CD4-positive, alpha-beta T cell (primary cell): Measurements from ENCODE around the gene RGL1. TPM values are rescaled to one million over a fixed set of nuclear protein-coding genes. Genes with fewer than 3 reads are reported as not detected.

ENCODE experiments used
- ATAC-seq: fragments of 200-7000 bp; cut with Tn5 transposase; one replicate; pipeline ENCODE4 v1.10.0; 2022; ENCODE audit warnings: mild to moderate bottlenecking; ENCODE audit not compliant: poor library complexity
- CTCF ChIA-PET: fragments of 350-600 bp; sonication (Branson Sonifier 250); formaldehyde crosslinking; loops from one replicate; lab custom pipeline; 2021; ENCODE audit warnings: antibody characterized with exemption, inconsistent platforms; lab: Charles Lee
- POLR2A ChIA-PET: fragments of 350-600 bp; sonication (Branson Sonifier 250); formaldehyde crosslinking; loops from one replicate; lab custom pipeline; 2021; ENCODE audit warnings: antibody characterized with exemption, inconsistent platforms; lab: Charles Lee
- DNase-seq, 14 experiments: peaks; one replicate each; pipeline ENCODE4 v3.0.0-alpha.2; 2013 to 2020; ENCODE audit warnings: mixed read lengths in 2 of 14
- H3K27ac ChIP-seq, 2 donors: one replicate each; pipeline versions ENCODE4 v1.5.1 to v1.7.0; 2013; ENCODE audit warnings: low read length in 2 of 2, low read depth in 1 of 2, mild to moderate bottlenecking in 1 of 2
- H3K27me3 ChIP-seq, 2 experiments: 1 replicate in 1 of 2; 2 replicates in 1 of 2; pipeline versions ENCODE4 v1.6.1 to v1.7.0; 2013; ENCODE audit warnings: low read length in 2 of 2, control low read depth in 1 of 2, mild to moderate bottlenecking in 1 of 2, moderate library complexity in 1 of 2; ENCODE audit not compliant: insufficient read depth in 2 of 2, control insufficient read depth in 1 of 2
- H3K36me3 ChIP-seq: one replicate; pipeline ENCODE4 v1.6.1; 2013; ENCODE audit warnings: low read length, control low read depth; ENCODE audit not compliant: insufficient read depth
- H3K4me1 ChIP-seq: one replicate; pipeline ENCODE4 v1.6.1; 2013; ENCODE audit warnings: low read length, control low read depth; ENCODE audit not compliant: insufficient read depth
- H3K4me3 ChIP-seq: one replicate; pipeline ENCODE4 v1.5.1; 2013; ENCODE audit warnings: mild to moderate bottlenecking, low read length, moderate library complexity
- H3K9me3 ChIP-seq, 2 experiments: 1 replicate in 1 of 2; 2 replicates in 1 of 2; pipeline versions ENCODE4 v1.6.1 to v1.7.0; 2013; ENCODE audit warnings: low read length in 2 of 2, mild to moderate bottlenecking in 2 of 2, control low read depth in 1 of 2, moderate library complexity in 1 of 2; ENCODE audit not compliant: control insufficient read depth in 1 of 2, insufficient read depth in 1 of 2
- H3K27ac Mint-ChIP-seq: one replicate; pipeline ENCODE4 v1.8.0; 2020; ENCODE audit warnings: mixed read lengths
- H3K27me3 Mint-ChIP-seq: one replicate; pipeline ENCODE4 v1.8.0; 2021; ENCODE audit warnings: mixed read lengths
- H3K36me3 Mint-ChIP-seq: one replicate; pipeline ENCODE4 v1.8.0; 2021; ENCODE audit warnings: low read depth, mixed read lengths
- H3K4me1 Mint-ChIP-seq: one replicate; pipeline ENCODE4 v1.8.0; 2021; ENCODE audit warnings: low read depth, mixed read lengths
- H3K4me3 Mint-ChIP-seq: one replicate; pipeline ENCODE4 v1.8.0; 2020; ENCODE audit warnings: mild to moderate bottlenecking, mixed read lengths
- H3K9me3 Mint-ChIP-seq: one replicate; pipeline ENCODE4 v1.8.0; 2020; ENCODE audit warnings: mixed read lengths
- CTCF ChIP-seq: fragments of 200-600 bp; IDR thresholded peaks from one replicate; pipeline ENCODE4 v1.8.0; 2022; ENCODE audit warnings: antibody characterized with exemption, mild to moderate bottlenecking
- intact Hi-C, 2 experiments: fragments of 100-400 bp; cut with DNase I in 1 of 2; cut with micrococcal nuclease in 1 of 2; formaldehyde crosslinking; loops; one replicate each; pipeline versions ENCODE4 v1.15.1 to v1.9.0; 2023 to 2025; cut with DNase I, micrococcal nuclease
- total RNA-seq, 174 experiments: library from RNA in 2 of 174; stranded (reverse) in 2 of 174; gene quantifications; one replicate each; pipeline ENCODE4 v1.2.3 and lab custom pipeline; 2021 to 2026

The RGL1 gene
- total RNA-seq, 2 experiments from 2014 or later: 1.2 to 1.8 TPM

GRCh38 chr1:183780159-183780558 lies 24.8 kb upstream of the RGL1 start:
- H3K27ac Mint-ChIP-seq: no peak overlapping the region
- H3K4me1 Mint-ChIP-seq: no peaks in the 10 kb centered on the region
- no peaks in the 10 kb centered on the region for H3K27me3 Mint-ChIP-seq
- no peak for TF ChIP-seq CTCF
- DNase-seq (no peak), ATAC-seq (no peak)
- H3K36me3 ChIP-seq: no peaks in the 10 kb centered on the region
- intact Hi-C loops: no loop called here
- peaks cover 5% of the 10 kb centered on the region in 2 experiments for H3K9me3 ChIP-seq
- peaks cover under 1% of the 10 kb centered on the region for H3K9me3 Mint-ChIP-seq
- no peak overlapping the region for H3K27ac ChIP-seq
- no peak overlapping the region for H3K4me3 ChIP-seq
- H3K36me3 Mint-ChIP-seq: peaks cover under 1% of the 10 kb centered on the region
- no peak overlapping the region for H3K4me3 Mint-ChIP-seq
- ChIA-PET POLR2A (no interaction called here), CTCF (no interaction called here)
- no peaks in the 10 kb centered on the region for H3K27me3 ChIP-seq
- no peaks in the 10 kb centered on the region for H3K4me1 ChIP-seq

- no peak for TF ChIP-seq CTCF
- Mint-ChIP-seq H3K27ac (no peak overlapping the region), H3K4me3 (no peak overlapping the region), H3K36me3 (no peaks in the 10 kb centered on the region), H3K27me3 (no peaks in the 10 kb centered on the region), H3K4me1 (no peaks in the 10 kb centered on the region), H3K9me3 (no peaks in the 10 kb centered on the region)
- H3K27ac ChIP-seq: no peak overlapping the region
- no peak overlapping the region for H3K4me3 ChIP-seq
- no peaks in the 10 kb centered on the region for H3K36me3 ChIP-seq
- DNase-seq: no peak
- POLR2A ChIA-PET: no interaction called here
- intact Hi-C loops: no loop called here
- H3K9me3 ChIP-seq: peaks cover 0 to 5% of the 10 kb centered on the region in 2 experiments
- H3K27me3 ChIP-seq: no peaks in the 10 kb centered on the region
- CTCF ChIA-PET: no interaction called here
- no peak for ATAC-seq
- H3K4me1 ChIP-seq: no peaks in the 10 kb centered on the region
These were observed 24.2 kb upstream of the RGL1 start for GRCh38 chr1:183780757-183781156.

GRCh38 chr1:183783342-183783741 lies 21.6 kb upstream of the RGL1 start:
- no peaks in the 10 kb centered on the region for H3K36me3 Mint-ChIP-seq
- no peaks in the 10 kb centered on the region for H3K9me3 Mint-ChIP-seq
- no peaks in the 10 kb centered on the region for H3K4me1 Mint-ChIP-seq
- no peak overlapping the region for H3K4me3 ChIP-seq
- H3K4me3 Mint-ChIP-seq: no peak overlapping the region
- DNase-seq: no peak
- no peak overlapping the region for H3K27ac Mint-ChIP-seq
- TF ChIP-seq CTCF: no peak
- intact Hi-C loops: no loop called here
- H3K36me3 ChIP-seq: no peaks in the 10 kb centered on the region
- no peaks in the 10 kb centered on the region for H3K9me3 ChIP-seq
- POLR2A ChIA-PET: no interaction called here
- no peak overlapping the region for H3K27ac ChIP-seq
- CTCF ChIA-PET: no interaction called here
- no peaks in the 10 kb centered on the region for H3K27me3 ChIP-seq
- H3K27me3 Mint-ChIP-seq: no peaks in the 10 kb centered on the region
- no peaks in the 10 kb centered on the region for H3K4me1 ChIP-seq
- no peak for ATAC-seq
